GM18526 (cell line): ENCODE results near the gene DLG2.

ENCODE experiments used
- POLR2A ChIP-seq: IDR thresholded peaks from 3 replicates; pipeline ENCODE4 v1.6.1; 2011; ENCODE audit not compliant: insufficient read length; ENCODE audit errors: extremely low read depth

DLG2 gene

GRCh38 chr11:84969103-84969502, 658.0 kb downstream of the DLG2 start:
- TF ChIP-seq POLR2A, result no peak

DNA sequence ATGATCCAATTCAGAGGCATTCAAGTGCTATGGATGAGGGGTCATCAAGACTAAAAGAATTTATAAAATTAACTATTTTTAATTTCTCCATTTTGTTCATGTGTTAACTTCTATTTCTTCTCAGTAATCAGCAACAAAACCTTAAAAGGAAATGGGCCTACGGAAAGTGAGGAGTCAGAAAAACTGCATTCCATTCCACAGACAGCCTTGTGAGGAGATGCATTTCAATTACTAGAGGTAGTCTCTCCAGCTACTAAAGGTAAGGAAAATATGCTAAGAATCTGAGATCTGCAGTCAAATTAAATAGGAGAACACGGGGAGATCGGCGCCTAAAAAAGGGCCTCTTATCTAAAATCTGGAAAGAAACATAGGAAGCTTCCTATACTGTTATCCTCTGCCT, 661.7 kb downstream of the DLG2 start:
- TF ChIP-seq POLR2A, result no peak

DNA sequence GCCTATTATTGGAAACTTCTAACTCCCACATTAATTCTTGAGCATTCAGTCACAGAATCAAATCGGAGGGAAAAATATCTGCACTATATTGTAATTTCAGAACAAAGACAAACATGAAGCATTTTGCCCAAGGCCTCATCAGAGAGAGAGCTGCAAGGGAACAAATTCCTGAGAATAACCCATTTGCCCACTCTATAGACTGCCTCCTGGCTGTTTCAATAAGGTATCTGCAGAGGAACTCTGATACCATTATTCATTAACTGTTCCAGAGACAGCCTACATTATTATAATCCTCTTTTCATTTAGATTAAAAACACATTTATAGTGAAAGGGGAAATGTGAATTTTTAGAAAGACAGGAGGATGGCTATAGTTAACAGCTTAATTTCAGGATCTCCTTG, 663.9 kb downstream of the DLG2 start:
- no peak for TF ChIP-seq POLR2A

- TF ChIP-seq POLR2A, result no peak
These were observed 665.1 kb downstream of the DLG2 start for GRCh38 chr11:84962018-84962417.

- TF ChIP-seq POLR2A, result no peak
These were observed 668.8 kb downstream of the DLG2 start for GRCh38 chr11:84958295-84958694.

DNA sequence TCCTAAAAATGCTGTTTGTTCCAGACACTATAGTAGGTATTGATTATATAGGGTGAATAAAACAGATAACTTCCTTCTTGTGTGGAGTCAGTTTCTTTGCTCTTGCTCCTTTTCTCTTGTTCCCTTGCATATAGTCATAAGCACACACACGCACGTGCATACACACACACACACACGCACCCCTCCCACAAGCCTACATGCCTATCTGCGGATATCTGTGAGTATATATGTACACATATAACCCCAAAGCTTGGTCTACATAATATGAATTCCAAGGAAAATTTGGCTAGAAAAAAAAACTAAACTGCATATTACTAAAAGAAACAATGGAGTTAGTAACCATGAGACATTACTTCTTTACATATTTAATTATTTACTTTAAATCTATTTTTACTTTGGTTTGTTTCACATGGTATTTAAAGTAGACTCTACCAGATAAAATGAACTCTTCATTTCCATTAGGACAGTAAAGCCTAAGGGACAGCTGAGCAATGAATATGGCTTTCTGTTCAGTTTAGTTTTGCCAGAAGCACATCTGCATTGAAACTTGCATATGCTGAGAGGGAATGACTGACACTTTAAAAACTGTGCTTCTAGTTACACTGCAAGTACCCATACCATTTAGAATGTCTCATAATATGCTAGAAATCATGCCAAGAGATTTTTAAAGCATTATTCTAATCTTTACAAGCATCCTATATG, 676.4 kb downstream of the DLG2 start:
- TF ChIP-seq POLR2A, result no peak

GRCh38 chr11:84947970-84948580, 679.1 kb downstream of the DLG2 start:
- no peak for TF ChIP-seq POLR2A

- no peak for TF ChIP-seq POLR2A
These were observed 680.1 kb downstream of the DLG2 start for GRCh38 chr11:84947070-84947469.

DNA sequence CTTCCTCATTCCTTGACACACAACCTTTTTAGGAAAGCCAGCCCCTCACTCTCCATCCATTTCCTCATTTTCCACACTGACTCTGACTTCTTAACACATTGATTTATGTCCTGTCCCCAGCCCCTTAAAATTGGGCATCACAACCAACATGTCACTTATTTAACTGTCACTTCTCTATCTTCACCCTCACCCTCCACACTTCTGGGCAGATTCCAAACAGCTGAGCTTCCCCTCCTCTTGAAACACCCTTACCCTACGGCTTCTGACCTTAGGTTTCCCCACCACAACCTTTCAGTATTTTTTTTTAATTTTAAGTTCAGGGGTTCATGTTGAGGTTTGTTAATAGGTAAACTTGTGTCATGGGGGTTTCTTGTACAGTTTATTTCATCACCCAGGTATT, 696.3 kb downstream of the DLG2 start:
- no peak for TF ChIP-seq POLR2A

GRCh38 chr11:84929738-84930137, 697.4 kb downstream of the DLG2 start:
- TF ChIP-seq POLR2A, result no peak

DNA sequence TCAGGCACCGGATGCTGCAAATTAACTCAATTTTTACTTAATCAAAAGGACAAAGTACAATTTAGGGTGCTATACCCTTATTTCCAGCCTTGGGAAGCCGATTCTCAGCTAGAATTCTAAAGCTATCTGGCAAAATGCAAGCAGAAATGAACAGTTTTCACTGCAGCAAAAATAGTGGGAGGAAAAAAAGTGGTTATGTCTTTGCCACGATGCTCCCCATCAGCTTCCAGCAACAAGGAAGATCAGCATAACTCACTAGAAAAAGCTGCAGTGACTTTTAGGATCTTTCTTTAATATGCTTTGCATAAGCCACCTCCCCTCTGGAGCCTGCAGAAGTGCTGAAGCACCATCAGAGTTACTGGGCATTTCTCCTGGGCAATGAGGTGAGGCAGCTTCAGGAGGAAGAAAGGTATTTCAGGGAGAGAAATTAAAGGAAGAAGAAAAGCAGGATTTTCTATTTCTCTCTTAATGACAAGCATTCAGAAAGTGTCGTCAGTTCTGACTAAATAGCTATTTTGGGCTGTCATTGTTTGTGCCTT, 702.9 kb downstream of the DLG2 start:
- TF ChIP-seq POLR2A, result no peak

- no peak for TF ChIP-seq POLR2A
These were observed 703.7 kb downstream of the DLG2 start for GRCh38 chr11:84923489-84923888.

- TF ChIP-seq POLR2A, result no peak
These were observed 704.3 kb downstream of the DLG2 start for GRCh38 chr11:84922836-84923235.

DNA sequence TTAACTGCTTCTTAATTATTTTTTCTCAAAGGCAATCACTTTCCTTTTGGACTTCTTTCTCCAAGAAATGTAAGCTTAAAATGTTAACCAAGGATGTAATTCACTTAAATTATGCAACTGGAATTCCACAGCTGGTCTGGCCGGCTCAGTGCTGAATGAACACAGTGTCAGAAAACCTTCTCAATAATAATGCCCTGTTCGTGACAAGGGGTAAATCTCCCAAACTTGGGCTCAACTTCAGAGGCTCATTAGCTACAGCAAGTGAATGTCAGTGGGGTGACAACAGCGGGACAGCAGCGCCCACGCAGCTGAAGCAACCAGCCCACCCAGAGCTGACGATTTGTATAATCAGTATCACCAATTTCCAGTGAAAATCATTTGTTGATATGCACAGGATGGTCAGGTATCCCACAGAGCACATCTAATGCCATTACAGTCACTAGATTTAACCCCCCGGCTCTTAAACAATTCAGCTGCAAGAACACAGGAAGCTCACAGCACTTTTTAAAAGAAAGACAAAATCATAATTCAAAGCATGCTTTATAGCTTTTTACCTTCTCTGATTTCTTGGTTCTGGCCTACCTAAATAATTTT, 704.8 kb downstream of the DLG2 start:
- TF ChIP-seq POLR2A, result no peak

GRCh38 chr11:84914511-84914910, 712.6 kb downstream of the DLG2 start:
- TF ChIP-seq POLR2A, result no peak

DNA sequence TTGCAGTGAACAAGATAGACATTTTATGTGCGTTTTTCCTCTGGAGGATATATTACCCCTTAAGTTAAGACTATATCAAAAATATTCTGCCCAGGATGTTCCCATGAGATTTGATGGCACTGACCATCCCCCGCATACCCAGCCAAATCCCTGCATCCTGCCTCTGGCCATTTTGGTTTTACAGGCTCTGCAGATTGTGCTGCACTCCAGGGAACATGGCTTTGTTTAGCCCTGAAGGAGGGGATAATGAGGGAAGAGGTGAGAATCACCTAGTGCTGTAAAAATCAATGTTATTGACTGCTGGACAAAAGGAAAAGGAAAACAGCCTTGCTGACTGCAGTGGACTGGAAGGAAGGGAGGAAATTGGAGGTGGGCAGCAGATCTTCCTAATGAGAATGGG, 717.4 kb downstream of the DLG2 start:
- no peak for TF ChIP-seq POLR2A
